Renal pelvis (tissue), 4 donors: Measurements from ENCODE around the gene CDYL2. TPM values are rescaled to one million over a fixed set of nuclear protein-coding genes. Genes with fewer than 3 reads are reported as not detected.

ENCODE experiments used
- DNase-seq: peaks from one replicate; pipeline ENCODE4 v3.0.0-alpha.2; 2013
- polyA plus RNA-seq, 3 donors: library from polyadenylated mRNA; unstranded; fragments of 120-200 nt; gene quantifications; one replicate each; pipeline ENCODE4 v1.2.1, GENCODE V29; 2013; ENCODE audit not compliant: insufficient read length in 3 of 3

Gene CDYL2
- polyA plus RNA-seq, 3 donors = 6.6 to 7.8 (median 7.3) TPM

DNA sequence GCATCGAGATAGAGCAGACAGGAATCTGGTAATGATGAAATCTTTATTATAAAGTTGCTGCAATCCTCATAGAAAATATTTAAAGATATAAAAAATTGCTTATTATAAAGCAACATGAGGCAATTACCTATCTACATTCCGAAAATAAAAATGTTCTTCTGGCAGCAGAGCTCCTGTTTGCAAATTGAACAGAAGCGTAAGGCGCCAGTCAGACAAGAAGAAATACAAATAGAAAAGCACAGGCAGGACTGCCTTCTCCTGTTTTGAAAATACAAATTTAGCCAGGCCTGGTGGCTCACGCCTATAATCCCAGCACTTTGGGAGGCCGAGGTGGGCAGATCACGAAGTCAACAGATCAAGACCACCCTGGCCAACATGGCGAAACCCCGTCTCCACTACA is 95.6 kb downstream of the CDYL2 start:
- no peak for DNase-seq

GRCh38 chr16:80707686-80708085 is 96.7 kb downstream of the CDYL2 start:
- no peak for DNase-seq

- no peak for DNase-seq
Observed at GRCh38 chr16:80705596-80705995, 98.8 kb downstream of the CDYL2 start.

DNA sequence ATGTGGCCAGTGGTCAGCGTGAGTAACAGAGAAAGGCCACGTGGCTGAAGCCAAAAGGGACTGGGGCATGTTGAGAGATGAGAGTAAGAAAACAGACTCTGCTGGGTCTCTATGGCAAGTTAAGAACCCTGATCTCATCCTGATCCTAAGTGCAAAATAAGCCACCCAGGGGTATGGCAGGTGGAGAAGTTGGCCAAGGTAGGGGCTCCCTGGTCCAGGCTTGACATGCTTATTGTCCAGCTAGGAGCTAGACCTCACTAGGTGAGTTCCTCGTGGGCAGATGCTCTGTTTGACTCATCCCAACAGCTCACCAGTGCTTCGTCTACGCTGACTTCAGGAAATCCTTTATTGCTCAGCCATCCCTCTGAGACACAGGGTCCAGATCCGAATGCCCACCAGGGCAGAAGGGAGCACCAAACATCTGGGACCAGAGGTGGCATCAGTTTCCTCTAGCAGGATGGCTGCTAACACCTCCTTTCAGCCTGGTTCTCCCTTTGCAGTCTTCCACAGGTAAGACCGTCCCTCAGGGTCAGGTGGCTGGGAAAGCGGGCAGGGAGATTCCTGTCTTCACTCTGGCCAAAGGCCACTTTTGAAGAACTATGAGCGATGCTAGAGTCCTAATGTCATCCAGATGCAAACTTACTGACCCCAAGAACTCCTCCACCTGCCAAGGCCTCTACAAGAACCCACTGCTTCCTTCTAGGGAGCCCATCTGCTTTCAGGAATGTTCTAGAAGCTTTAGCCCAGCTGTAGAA is 99.5 kb downstream of the CDYL2 start:
- DNase-seq = no peak

DNA sequence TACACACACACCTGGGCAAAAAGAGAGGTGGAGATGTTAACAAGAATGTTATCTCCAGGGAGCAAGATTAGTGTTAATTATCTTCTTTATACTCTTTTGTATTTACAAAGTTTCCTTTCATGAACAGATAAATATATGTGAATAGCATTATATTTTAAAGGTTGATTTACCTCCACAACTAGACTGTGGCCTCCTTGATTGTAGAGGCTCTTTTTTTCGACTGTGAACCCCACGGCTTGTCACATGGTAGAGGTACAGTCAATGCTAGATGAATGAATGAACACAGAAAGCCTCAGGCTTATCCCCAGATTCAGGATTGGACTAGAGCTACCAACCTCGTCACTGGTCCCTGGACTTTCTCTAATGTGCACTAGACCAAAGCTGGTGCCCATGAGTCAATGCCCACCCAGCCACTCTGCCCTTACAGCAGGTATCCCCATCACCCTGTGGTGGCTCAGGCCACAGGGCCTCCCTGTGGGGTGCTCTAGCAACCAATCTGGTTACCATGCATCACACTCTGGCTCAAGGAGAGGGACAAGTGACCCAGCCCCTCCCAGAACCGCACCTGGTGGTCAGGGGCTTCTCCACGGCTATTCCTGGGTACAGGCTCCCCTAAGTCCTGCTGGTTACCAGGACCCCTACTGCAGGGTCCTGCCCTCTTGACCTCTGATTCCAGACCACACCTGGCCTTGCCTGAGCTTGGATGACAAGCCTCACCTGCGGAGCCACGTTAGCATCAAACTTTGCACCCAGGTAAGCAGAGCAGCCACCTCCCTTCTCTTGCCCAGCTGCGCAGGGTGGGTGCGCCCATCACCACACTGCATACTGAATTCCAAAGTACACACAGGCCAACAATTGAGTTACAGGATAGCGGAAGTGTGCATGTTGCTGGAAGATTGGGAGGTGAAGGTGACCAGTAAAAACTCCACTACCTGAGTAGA is 101.0 kb downstream of the CDYL2 start:
- DNase-seq = no peak

- DNase-seq = no peak
Observed at GRCh38 chr16:80702696-80703095, 101.7 kb downstream of the CDYL2 start.

DNA sequence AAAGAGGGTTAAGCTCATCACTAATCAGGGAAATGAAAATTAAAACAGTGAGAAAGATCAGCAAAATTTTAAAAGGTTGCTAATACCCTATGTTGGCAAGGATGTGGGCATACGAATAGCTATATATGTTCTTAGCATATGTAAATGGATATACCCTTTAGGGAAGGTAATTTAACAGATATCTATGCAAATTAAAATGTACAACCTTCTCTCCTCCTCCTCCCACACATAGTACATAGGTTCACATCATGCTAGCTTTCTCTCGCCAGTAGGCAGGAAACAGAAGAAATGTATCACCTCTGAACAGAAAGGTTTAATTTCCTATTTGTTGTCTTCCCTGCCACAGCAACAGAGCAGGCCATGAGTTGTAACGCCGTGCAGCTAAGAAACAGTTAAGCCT is 103.8 kb downstream of the CDYL2 start:
- no peak for DNase-seq

DNA sequence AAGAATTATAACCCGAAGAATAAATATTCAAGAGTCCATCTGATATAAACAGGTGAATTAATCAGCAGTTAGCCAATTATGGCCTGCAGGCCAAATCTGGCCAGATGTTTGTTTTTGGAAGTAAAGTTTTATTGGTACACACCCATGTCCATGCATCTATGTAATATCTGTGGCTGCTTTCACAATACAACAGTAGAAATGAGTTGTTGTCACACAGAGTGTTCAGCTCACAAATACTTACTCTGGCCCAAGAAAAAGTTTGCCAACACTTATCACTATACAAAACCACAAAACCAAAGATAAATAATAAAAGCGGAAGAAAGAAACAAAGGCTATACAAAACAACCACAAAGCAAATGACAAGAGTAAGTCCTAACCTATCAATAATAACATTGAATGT is 109.4 kb downstream of the CDYL2 start:
- DNase-seq = no peak

- DNase-seq = no peak
Observed at GRCh38 chr16:80693553-80693952, 110.8 kb downstream of the CDYL2 start.

- DNase-seq = no peak
Observed at GRCh38 chr16:80692270-80692669, 112.1 kb downstream of the CDYL2 start.

DNA sequence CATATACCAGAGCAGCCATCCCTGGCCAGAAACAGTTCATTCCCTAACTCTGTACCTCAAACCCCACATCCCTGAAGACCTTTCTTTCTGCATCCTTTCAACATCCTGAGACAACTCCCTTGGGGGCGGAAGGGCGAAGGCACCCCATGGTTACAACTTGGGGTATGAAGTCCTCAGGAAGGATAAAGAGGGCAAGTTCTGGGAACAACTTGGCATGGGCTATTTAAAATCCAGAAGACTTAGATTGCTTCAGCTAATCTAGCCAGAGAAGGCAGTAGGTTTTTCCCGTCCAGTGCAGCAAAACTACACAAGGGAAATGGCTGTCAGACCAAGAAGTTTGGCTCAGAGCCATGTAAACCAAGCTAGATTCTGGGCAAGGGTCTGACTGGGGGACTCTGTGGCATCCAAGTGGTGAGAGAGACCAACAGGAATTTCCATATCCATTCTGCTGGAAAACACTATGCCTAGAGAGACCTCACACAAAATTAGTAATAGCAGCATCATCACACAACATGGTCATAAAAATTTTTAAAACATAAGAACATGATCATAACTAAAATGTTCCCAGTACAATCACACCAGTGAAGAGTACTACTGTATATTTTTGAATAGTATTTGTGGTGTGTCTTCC is 113.2 kb downstream of the CDYL2 start:
- no peak for DNase-seq

- no peak for DNase-seq
Observed at GRCh38 chr16:80689487-80689886, 114.9 kb downstream of the CDYL2 start.

- no peak for DNase-seq
Observed at GRCh38 chr16:80687606-80688005, 116.8 kb downstream of the CDYL2 start.

GRCh38 chr16:80684906-80685305 is 119.5 kb downstream of the CDYL2 start:
- no peak for DNase-seq

DNA sequence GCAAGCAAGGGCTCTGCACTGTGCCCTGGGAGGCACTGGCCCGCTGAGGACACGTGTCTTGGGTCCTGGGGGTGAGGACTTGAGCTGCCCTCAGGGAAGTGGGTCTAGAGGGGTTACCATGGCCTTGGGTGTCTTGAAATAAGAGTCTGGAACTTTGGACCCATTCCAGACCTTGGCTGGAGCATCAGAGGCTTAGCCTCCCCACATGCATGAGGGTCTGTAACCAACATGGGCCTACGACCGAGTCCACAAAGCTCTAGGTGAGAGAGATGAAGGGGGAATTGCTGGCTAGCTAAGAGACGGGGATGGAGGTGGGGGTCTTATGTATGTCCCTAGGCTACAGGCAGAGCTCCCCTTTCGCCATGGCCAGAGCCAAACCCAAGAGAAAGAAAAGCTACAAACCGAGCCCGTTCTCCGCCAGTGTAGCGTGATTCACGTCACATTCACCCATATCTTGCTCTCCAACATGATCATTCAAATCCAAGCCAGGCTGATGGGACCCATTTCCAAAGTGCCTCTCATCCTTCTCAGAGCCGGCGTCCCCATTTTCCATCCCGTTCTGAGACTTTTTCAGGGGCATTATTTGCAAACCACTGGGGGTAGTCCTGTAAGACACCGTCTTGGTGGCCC is 120.1 kb downstream of the CDYL2 start:
- no peak for DNase-seq

DNA sequence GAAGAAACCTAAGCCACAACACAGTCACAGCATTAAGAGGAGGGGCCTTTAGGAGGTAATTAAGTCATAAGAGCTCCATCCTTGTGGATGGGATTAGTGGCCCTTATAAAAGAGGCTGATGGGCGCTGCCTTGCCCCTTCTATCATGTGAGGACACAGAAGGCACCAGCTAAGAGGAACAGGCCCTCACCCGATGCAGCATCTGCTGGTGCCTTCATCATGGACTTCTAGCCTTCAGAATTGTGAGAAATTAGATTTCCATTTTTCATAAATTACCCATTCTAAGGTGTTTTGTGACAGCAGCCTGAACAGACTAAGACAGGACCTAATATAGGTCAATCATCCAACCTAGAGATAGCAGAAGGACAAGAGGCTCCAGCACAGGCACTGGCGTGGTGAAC is 120.8 kb downstream of the CDYL2 start:
- DNase-seq = no peak

DNA sequence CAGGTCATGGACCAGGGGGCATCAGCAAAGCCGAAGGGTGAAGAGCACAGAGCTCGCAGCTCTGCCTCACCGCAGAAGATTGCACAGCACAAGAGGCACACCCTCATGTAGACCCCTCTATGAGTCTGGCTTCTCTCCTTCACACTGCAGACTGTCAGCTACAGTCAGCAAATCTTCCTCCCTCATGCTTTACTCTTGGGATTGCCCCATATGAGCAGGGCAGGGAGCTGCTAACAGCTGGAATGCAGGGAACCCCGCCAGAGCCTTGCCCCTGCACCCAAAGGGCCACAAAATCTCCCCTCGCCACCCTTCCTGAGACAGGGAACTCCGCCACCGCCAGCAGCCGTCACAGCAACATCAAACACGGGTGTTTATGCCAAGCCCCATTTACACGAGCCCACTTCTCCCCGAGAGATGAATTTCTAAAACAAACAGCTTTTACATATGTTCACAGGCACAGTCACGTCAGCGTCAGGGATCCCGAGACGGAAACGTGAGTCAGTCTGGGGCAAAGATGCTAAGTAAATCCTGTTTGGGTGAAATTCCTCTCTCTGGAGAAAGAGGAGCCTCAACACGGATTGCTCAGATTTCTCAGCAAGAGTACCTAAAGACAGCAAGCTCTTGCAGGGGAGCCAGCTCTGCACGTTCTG is 121.9 kb downstream of the CDYL2 start:
- no peak for DNase-seq

GRCh38 chr16:80681436-80681835 is 123.0 kb downstream of the CDYL2 start:
- DNase-seq = no peak

DNA sequence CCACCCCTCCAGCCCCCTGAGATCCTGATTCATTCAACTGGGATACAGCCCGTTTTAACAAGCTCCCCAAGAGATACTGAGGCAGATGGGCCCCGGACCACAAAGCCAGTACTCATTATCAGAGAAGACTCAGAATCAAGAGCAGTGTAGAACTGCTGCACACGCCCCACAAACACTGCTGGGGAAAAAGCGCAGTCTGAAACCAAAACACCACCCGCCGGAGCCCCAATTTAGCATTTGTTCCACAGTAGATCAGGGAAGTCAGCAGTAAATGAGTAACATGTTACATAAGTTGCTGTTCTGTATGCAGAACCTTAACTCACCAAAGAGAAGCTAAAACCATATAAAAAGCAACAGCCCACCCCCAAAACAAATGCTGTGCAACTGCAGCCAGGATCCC is 123.6 kb downstream of the CDYL2 start:
- no peak for DNase-seq

DNA sequence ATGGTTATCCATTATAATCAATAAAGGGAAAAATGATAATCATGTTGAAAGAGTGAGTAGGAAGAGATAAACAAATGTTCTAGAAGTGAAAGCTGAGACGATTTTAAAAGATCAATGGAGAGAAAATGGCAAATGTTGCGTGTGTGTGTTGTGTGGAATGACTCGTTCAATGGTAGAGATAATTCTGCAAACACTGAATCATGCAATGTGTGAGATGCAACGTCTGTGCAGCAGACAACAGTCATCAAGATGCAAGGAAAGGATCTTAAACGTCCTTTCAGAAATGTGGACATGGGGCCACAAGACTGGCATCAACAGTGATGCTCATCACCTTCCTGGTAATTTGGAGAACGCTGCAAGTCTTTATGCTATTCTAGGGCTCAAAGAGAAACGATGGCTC is 124.4 kb downstream of the CDYL2 start:
- no peak for DNase-seq

GRCh38 chr16:80674884-80675283 is 129.5 kb downstream of the CDYL2 start:
- DNase-seq = no peak

DNA sequence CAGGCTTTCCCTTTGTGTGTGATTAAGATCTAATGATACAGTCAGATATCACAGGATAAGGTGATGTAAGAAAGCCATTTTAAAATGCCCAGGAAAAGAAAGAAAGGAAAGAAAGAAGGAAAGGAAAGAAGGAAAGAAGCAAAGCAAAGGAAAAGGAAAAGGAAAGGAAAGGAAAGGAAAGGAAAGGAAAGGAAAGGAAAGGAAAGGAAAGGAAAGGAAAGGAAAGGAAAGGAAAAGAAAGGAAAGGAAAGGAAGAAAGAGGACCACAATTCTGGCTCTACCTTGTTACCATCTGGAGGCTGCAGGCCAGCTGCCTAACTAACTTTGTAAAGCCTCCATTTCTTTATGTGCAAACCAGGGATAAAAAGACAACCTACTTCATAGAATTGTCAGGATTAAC is 132.0 kb downstream of the CDYL2 start:
- no peak for DNase-seq
